Measurements from ENCODE around the gene FREY1.

- TF ChIP-seq, protein P1, sequence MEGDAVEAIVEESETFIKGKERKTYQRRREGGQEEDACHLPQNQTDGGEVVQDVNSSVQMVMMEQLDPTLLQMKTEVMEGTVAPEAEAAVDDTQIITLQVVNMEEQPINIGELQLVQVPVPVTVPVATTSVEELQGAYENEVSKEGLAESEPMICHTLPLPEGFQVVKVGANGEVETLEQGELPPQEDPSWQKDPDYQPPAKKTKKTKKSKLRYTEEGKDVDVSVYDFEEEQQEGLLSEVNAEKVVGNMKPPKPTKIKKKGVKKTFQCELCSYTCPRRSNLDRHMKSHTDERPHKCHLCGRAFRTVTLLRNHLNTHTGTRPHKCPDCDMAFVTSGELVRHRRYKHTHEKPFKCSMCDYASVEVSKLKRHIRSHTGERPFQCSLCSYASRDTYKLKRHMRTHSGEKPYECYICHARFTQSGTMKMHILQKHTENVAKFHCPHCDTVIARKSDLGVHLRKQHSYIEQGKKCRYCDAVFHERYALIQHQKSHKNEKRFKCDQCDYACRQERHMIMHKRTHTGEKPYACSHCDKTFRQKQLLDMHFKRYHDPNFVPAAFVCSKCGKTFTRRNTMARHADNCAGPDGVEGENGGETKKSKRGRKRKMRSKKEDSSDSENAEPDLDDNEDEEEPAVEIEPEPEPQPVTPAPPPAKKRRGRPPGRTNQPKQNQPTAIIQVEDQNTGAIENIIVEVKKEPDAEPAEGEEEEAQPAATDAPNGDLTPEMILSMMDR (IDR thresholded peaks at IDR 0.05), result no peak
- TF ChIP-seq POLR2AphosphoS5 (IDR thresholded peaks at IDR 0.05), result peak; percentile 51 to 98 (median 93)
- peak in 1 of 4 donors; percentile 75 for TF ChIP-seq POLR2A (IDR thresholded peaks at IDR 0.05)
- no peak for TF ChIP-seq EP300 (IDR thresholded peaks at IDR 0.05)
Measured at GRCh38 chr11:45917623-45918330, 10.7 kb upstream of the FREY1 start, which contains the start of gene PEX16.

Data from stomach (tissue), 4 donors.